HCEC 1CT (cell line): ENCODE measurements around the gene CATSPERB.
"Not testable (repeated sequence)": the region's sequence is repeated elsewhere in the genome, so short reads cannot be mapped to it uniquely, and the experiment has no call there.

Experiments used
- DNase-seq: peaks from one replicate; pipeline ENCODE4 v3.0.0-alpha.2; 2017

The CATSPERB gene

DNA sequence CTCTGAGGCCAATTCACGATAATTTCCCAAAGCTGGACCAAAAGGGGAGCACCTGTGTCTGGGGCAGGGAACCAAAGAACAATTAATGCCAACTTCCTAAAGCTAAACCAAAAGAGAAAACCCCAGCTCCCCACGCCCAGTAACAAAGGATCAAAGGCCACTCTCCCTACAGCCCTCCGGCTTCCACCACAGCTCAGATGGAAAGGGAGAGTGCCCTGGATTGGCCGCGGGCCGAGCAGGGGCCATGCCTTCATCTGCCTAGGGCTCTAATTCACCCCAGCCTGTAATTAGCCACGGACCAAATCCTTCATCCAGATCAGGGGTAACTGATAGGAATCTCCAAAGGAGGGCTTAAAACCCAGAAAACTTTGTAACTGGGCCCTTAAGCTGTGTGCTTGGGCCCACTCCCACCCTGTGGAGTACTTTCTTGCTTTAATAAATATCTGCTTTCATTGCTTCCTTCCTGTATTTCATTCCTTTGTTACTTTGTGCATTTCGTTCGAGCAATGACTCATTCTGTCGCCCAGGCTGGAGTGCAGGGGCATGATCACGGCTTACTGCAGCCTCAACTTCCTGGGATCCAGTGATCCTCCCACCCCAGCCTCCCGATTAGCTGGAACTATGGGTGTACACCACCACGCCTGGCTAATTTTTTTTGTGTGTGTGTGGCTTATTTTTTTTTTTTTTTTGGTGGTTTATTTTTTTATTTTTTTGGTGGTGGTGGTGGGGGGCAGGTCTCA is 156.2 kb downstream of the CATSPERB start:
- DNase-seq = no peak

DNA sequence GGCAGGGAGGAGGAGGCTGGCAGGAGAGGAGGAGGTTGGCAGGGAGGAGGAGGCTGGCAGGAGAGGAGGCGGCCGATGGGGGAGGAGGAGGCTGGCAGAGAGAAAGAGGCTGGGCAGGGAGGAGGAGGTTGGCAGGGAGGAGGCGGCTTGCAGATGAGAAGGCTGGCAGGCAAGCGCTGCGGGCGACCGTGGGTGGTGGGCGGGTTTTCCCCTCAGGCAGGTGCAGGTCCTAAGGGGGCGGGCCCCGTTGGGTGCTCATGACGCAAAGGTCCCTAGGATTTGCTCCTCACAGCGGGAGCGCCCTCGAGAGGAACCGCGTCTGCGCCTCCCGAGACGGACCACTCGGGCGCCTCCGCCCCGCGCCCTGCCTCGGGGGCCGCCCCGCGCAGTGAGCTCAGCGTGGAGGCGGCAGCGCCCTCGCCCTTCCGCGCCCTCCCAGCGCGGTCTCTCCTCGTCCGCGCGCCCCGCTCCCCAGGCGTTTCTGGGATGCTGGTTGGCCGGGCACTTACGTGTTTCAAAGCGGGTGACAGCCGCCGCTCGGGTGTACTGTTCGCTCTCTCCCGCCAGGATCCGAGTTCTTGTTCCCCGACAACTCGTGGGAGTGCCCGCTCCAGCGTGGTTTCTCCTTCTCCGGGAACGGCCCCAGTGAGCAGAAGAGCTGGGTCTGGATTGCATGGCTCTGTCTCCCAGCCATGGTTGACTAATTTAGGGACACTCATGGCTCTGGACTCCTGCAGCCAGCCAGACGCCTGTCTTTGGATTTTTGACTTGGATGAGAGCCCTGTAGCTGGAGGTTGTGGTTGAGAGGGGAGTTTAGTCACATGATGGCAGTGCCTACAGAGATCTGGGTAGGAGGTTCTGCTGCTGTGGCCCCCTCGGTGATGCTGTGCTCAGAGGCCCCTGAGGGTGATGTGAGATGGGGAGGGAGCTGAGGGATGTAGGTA is 157.7 kb downstream of the CATSPERB start:
- DNase-seq = peak; percentile 18

DNA sequence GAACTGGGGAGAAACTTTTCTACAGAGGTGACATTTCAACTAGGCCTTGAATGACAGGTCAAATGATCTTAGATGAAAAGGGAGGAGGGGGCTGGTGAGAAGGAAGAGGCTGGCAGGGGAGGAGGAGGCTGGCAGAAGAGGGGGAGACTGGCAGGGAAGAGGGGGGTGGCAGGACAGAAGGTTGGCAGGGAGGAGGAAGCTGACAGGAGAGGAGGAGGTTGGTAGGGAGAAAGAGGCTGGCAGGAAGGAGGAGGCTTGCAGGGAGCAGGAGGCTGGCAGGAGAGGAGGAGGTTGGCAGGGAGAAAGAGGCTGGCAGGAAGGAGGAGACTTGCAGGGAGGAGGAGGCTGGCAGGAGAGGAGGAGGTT is 158.4 kb downstream of the CATSPERB start:
- no peak for DNase-seq

DNA sequence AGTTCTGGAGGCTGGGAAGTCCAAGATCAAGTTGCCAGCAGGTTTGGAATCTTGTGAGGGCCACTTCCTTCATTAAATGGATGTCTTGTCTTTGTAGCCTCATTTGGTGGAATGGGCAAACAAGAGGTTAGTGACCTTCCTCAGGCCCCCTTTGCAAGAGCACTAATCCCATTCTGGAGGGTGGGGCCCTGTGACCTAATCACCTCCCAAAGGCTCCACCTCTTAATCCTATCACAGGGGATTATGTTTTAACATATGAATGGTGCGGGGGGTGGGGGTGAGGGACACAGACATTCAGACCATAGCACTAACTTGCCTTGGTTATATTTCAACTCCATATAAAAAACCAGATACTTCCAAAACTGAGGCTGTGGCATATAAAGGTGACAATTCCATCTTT is 161.9 kb downstream of the CATSPERB start:
- DNase-seq = no peak

DNA sequence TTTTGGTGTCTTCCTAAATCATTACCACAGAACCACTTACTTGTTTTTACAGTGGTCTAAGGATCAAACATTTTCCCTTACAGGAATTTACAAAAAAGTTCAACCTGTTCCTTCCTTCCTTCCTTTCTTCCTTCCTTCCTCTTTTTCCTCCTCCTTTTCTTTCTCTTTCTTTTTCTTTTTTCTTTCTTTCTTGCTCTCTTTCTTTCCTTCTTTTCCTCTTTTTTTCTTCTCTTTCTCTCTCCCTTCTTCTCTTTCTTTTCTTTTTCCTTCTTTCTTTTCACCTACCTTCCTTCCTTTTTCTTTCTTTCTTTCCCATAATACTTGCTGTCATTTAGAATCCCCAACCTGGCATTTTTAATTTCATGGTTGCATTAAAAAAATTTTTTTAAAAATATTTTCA is 162.6 kb downstream of the CATSPERB start:
- no peak for DNase-seq

DNA sequence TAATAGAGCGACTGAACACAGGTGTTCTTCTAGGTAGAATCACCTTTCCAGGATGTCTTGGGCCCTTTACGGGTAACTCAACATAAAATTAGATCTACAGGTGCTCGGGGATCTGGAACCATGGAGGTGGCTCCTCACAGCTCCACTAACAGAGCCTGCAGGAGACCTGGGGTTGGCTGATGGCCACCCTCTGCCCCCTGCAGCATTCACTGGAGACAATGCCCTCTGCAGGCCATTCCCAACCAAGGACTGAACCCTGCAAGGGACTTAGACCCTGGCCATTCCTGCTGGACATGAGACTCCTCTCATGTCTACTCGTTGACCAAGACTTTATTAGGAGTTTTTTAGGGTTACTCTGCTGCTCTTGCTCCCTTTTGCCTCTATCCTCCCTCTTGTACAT is 163.3 kb downstream of the CATSPERB start:
- DNase-seq = no peak

DNA sequence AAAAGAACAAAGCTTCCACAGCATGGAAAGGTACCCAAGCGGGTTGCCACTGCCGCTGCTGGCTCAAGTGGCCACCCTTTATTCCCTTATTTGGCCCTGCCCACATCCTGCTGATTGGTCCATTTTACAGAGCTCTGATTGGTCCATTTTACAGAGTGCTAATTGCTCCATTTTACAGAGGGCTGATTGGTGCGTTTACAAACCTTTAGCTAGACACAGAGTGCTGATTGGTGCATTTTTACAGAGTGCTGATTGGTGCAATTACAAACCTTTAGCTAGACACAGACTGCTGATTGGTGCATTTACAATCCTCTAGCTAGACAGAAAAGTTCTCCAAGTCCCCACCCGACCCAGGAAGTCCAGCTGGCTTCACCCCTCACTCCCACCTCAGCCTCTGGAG is 164.1 kb downstream of the CATSPERB start:
- not testable (repeated sequence) for DNase-seq

DNA sequence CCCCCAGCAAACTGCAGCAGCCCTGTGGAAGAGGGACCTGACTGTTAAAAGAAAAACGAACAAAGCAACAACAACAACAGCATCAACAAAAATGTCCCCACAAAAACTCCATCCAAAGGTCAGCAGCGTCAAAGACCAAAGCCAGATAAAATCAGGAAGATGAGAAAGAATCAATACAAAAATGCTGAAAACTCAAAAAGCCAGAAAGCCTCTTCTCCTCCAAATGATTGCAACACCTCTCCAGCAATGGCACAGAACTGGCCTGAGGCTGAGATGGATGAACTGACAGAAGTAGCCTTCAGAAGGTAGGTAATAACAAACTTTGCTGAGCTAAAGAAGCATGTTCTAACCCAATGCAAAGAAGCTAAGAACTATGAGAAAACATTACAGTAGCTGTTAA is 176.4 kb downstream of the CATSPERB start:
- DNase-seq = no peak

DNA sequence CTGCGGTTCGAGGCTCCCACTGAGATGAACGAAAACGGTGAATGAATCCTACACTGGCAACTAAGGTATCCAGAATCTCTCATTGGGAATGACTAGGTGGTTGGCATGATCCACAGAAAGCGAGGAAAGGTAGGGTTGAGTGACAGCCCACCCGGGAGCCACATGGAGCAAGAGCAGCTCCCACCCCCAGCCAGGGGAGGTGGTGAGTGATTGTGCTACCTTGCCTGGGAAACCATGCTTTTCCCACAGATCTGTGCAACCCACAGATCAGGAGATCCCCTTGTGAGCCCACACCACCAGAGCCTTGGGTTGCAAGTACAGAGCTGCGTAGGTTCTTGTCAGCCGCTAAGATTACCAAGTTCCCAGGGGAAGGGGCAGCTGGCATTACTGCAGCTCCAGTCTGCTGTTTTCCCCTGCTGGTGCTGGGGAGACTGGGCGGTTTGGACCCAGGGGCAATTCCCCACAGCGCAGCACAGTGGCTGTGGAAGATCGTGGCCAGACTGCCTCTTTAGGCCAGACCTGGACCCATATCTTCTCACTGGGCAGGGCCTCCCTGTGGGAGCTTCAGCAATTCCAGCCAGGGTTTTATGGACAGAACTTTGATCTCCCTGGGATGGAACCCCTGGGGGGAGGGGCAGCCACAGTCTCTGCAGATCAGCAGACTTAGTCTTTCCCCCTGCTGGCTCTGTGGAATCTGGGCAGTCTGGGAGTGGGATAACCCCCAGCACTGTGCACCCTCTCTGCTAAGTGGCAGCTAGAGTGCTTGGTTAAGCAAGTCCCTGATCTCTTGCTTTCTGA is 177.2 kb downstream of the CATSPERB start:
- DNase-seq = no peak

DNA sequence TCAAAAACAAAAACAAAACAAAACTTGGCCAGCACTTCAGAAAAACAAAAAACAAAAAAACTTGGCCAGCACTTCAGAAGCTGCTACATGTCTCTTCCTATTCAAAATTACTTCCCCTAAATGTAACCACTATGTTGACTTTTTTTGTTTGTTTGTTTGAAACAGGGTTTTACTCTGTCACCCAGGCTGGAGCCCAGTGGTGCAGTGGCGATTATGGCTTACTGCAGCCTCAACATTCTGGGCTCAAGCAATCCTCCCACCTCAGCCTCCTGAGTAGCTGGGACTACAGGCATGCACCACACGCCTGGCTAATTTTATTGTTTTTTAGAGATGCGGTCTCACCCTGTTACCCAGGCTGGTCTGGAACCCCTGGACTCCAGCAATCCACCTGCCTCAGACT is 183.8 kb downstream of the CATSPERB start:
- no peak for DNase-seq

DNA sequence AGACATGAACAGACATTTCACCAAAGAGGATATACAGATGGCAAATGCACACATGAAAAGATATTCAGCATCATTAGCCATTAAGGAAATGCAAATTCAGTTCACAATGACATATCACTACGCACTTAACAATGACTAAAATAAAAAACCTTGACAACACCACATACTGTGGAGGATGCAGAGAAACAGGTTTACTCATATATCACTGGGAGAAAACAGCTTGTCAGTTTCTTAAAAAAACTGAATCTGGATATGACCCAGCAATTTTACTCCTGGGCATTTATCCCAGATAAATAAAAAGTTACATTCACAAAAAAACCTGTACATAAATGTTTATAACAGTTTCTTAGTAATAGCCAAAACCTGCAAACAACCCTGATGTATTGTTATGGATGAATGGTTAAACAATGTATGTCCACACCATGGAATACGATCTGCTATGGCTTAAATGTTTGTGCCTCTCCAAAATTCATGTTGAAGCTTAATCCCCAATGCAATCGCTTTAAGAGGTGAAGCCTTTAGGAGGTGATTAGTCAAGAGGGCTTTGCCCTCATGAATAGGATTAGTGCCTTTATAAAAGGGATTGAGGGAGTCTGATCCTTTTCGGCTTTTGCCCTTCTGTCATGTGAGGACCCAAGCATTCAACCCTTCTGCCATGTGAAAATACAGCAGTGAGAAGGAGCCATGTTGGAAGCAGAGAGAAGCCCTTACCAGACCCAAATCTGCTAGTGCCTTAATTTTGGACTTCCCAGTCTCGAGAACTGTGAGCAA is 185.8 kb downstream of the CATSPERB start:
- DNase-seq = no peak

DNA sequence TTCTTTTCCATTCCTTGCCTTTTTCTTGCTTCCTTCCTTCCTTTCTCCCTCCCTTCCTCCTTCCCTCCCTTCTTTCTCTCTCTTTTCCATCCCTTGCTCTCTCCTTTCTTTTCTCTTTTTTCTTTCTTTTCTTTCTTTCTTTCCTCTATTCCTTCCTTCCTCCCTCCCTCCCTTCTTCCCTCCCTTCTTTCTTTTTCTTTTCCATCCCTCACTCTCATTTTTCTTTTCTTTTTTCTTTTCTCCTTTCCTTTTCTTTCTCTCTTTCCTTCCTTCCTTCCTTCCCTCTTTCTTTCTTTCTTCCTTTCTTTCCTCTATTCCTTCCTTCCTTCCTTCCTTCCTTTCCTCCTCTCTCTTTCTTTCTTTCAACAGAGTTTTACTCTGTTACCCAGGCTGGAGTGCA is 186.7 kb downstream of the CATSPERB start:
- DNase-seq = no peak

DNA sequence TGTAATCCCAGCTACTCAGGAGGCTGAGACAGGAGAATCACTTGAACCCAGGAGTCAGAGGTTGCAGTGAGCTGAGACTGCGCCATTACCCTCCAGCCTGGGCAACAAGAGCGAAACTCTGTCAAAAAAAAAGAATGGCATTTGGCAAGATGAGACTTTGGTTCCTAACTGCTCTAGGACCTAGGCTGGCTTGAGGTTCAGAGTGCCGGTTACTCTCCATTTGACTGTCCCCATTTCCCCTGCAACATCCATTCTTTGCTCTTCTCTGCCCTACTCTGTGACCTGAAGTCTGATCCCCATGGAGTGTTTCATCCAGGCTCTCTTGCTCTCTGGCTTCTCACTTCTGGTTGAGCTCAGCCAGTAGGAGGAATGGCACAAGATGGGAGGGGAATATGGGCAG is 195.6 kb downstream of the CATSPERB start:
- DNase-seq = no peak

DNA sequence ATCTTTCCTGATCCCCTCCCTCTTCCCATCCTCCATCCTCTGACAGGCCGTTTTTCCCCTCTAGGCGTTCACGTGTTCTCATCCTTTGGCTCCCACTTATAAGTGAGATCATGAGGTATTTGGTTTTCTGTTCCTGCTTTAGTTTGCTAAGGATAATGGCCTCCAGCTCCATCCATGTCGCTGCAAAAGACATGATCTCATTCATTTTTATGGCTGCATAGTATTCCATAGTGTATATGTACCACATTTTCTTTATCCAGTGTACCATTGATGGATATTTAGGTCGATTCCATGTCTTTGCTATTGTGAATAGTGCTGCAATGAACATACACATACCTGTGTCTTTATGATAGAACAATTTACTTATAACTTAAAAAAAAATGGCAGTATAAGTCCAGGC is 197.8 kb downstream of the CATSPERB start:
- not testable (repeated sequence) for DNase-seq

DNA sequence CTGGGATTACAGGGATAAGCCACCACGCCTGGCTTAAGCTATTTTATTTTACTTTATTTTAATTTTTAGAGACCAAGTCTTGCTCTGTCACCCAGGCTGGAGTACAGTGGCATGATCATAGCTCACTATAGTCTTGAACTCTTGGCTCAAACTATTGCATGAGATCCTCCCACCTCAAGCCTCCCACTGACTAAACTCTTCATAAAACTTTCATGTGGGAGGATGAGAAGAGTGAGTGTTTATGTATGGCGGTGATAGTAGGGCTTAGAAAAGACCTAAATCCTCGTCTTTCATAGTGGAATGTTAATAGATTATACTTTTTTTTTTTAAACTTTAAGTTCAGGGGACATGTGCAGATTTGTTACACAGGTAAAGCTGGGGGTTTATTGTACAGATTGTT is 198.3 kb downstream of the CATSPERB start:
- DNase-seq = no peak
